ENCODE data around the gene UNK. TPM values are rescaled to one million over a fixed set of nuclear protein-coding genes. Genes with fewer than 3 reads are reported as not detected.
A peak's percentile ranks its signal among the peaks of the same experiment; 100 is the strongest.

The UNK gene
- total and polyA plus RNA-seq, 9 of the 15 experiments (the other 6 are each of a cell fraction or from before 2014, with no cell fraction given): 12.8 to 38.6 (median 24.8) TPM

DNA sequence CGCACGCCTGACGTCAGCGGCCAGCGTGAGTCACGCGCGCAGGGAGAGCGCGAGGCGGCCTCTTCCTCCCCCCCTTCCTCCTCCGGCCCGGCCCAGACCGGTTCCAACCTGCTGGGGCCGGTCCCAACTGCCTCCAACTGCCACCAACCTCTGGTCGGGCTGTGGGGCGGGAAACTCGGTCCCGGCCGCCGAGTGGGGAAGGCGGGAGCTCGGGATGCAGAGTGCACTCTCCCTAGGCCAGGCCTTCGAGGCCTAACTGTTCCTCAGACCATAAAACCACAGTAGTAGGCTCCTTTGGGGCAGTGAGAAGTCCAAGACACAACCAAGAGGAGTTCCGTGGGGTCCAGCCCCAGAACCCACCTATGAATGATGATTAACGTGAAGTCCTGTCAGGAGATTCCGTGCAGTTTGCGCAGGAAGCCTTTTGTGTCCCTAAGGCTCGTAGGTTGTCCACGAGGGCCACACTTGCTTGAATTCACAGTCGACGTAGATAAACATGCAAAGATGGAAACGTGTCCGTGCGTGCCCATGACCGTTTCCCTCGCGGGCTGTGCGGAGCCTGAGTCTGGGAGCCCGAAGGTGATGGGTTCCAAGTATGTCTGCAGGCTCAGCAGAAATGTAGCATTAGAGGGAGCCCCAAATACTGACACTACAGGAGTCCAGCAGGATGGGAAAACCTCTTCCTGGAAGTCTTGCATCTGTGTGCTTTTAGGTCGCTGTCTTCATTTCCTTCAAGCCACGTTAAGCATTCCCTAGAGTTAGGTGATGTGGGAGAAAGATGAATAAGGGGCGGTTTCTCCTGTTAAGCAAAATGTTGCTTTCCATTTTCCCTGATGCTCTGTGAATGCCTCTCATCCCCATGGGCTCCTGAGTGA, 647 bp downstream of the UNK start (continued):
- TF ChIP-seq ZBTB9 (CRISPR knock-in tag; IDR thresholded peaks at IDR 0.05) (peak; percentile 93), TRIM25 (IDR thresholded peaks at IDR 0.05; ENCODE audit: borderline replicate concordance) (no peak), TEAD2 (tag; IDR thresholded peaks at IDR 0.05) (no peak; the same call in 1 of the 2 replicates), ZNF431 (CRISPR knock-in tag; IDR thresholded peaks at IDR 0.05) (no peak; the same call in 1 of the 2 replicates), HDGF (IDR thresholded peaks at IDR 0.05) (no peak), RBM15 (IDR thresholded peaks at IDR 0.05; ENCODE audit: insufficient read depth, low read length) (no peak), KDM5B (IDR thresholded peaks at IDR 0.05; ENCODE audit: insufficient replicate concordance, low read depth, low read length) (peak; percentile 82), POLR2AphosphoS2 (IDR thresholded peaks at IDR 0.05; ENCODE audit: low read length) (peak; percentile 32; the same call in 1 of the 2 replicates), ZNF408 (CRISPR knock-in tag; IDR thresholded peaks at IDR 0.05; ENCODE audit: low read depth) (no peak), TCF15 (CRISPR knock-in tag; IDR thresholded peaks at IDR 0.05) (peak; percentile 91; the same call in 1 of the 2 replicates), ZFP30 (CRISPR knock-in tag; IDR thresholded peaks at IDR 0.05; ENCODE audit: borderline replicate concordance) (no peak), ZNF311 (CRISPR knock-in tag; IDR thresholded peaks at IDR 0.05) (peak; percentile 87), ADNP (tag; IDR thresholded peaks at IDR 0.05) (no peak), TGIF2 (CRISPR knock-in tag; IDR thresholded peaks at IDR 0.05) (peak; percentile 89; the same call in 1 of the 2 replicates), GATAD2B (IDR thresholded peaks at IDR 0.05; ENCODE audit: borderline replicate concordance) (peak; percentile 23; the same call in 1 of the 2 replicates), HMGXB4 (CRISPR knock-in tag; IDR thresholded peaks at IDR 0.05) (peak; percentile 77), CLOCK (CRISPR knock-in tag; IDR thresholded peaks at IDR 0.05; ENCODE audit: borderline replicate concordance) (0 out of 2 replicates have a peak, but pooled peaks have one; percentile 29), ZNF79 (CRISPR knock-in tag; IDR thresholded peaks at IDR 0.05; ENCODE audit: low read depth) (peak; percentile 5; the same call in 1 of the 2 replicates)
